ENCODE results near the gene RNF212.

The RNF212 gene

DNA sequence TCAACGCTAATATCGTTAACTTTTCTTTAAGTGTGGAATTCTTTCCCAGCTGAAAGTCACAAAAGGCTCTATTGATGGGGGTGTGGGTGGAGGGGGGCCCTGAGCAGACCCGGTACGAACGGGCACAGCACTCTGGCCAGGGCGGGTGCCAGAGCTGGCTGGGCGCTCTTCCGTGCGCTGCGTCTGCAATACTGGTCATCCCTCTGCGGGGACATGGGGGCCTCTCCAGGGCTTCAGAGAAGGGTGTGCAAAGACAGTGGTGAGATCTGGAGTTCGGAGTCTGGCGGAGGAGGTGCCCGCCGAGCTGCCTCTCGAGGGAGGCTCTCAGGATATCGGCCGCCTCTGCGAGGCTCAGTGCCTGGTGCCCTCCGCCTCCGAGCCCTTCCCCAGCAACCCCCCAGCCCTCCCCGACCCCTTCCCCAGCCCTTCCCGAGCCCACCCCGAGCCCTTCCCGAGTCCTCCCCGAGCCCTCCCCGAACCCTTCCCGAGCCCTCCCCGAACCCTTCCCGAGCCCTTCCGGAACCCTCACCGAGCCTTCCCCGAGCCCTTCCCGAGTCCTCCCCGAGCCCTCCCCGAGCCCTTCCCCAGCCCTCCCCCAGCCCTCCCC is 67.7 kb downstream of the RNF212 start:
- TF ChIP-seq BACH2 (CRISPR knock-in tag; IDR thresholded peaks at IDR 0.05; ENCODE audit: borderline replicate concordance), result no peak
- no peak for TF ChIP-seq RARB (CRISPR knock-in tag; IDR thresholded peaks at IDR 0.05)
- no peak for TF ChIP-seq ZNF70 (CRISPR knock-in tag; IDR thresholded peaks at IDR 0.05)
- TF ChIP-seq, protein P1, sequence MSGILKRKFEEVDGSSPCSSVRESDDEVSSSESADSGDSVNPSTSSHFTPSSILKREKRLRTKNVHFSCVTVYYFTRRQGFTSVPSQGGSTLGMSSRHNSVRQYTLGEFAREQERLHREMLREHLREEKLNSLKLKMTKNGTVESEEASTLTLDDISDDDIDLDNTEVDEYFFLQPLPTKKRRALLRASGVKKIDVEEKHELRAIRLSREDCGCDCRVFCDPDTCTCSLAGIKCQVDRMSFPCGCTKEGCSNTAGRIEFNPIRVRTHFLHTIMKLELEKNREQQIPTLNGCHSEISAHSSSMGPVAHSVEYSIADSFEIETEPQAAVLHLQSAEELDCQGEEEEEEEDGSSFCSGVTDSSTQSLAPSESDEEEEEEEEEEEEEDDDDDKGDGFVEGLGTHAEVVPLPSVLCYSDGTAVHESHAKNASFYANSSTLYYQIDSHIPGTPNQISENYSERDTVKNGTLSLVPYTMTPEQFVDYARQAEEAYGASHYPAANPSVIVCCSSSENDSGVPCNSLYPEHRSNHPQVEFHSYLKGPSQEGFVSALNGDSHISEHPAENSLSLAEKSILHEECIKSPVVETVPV (CRISPR knock-in tag; IDR thresholded peaks at IDR 0.05), result no peak
- no peak for TF ChIP-seq CSDC2 (CRISPR knock-in tag; IDR thresholded peaks at IDR 0.05)
- no peak for TF ChIP-seq GLIS3 (CRISPR knock-in tag; IDR thresholded peaks at IDR 0.05)
- TF ChIP-seq OSR1 (CRISPR knock-in tag; IDR thresholded peaks at IDR 0.05), result no peak
- no peak for TF ChIP-seq ARNTL (CRISPR knock-in tag; IDR thresholded peaks at IDR 0.05; ENCODE audit: borderline replicate concordance, low read depth)
- no peak for TF ChIP-seq ESRRG (CRISPR knock-in tag; IDR thresholded peaks at IDR 0.05)
- TF ChIP-seq PPARA (CRISPR knock-in tag; IDR thresholded peaks at IDR 0.05; ENCODE audit: borderline replicate concordance), result no peak
- no peak for TF ChIP-seq ZNF8 (CRISPR knock-in tag; IDR thresholded peaks at IDR 0.05)
- TF ChIP-seq ZC3H10 (CRISPR knock-in tag; IDR thresholded peaks at IDR 0.05), result no peak
- ATAC-seq, result no peak

DNA sequence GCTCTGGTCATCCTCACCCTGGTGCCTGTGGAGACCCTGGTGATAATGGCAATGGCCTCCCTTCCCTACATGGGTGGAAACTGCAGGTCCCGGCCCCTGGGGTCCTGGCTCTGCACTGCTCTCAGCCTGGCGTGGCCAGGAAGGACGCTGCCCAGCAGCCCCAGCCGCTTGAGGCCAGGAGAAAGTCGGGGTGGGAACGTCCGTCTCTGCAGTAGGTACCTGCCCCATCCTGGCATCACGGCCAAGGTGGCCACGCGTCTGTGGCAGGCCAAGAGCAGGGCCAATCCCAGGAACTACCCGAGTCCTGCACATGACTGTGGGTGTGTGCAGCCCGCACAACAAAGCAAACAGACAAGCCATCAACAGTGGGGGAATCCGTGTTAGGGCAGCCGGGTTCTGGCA is 68.2 kb downstream of the RNF212 start:
- TF ChIP-seq SNAI2 (CRISPR knock-in tag; IDR thresholded peaks at IDR 0.05) (no peak), ZNF70 (CRISPR knock-in tag; IDR thresholded peaks at IDR 0.05) (no peak)
- TF ChIP-seq, protein P2, sequence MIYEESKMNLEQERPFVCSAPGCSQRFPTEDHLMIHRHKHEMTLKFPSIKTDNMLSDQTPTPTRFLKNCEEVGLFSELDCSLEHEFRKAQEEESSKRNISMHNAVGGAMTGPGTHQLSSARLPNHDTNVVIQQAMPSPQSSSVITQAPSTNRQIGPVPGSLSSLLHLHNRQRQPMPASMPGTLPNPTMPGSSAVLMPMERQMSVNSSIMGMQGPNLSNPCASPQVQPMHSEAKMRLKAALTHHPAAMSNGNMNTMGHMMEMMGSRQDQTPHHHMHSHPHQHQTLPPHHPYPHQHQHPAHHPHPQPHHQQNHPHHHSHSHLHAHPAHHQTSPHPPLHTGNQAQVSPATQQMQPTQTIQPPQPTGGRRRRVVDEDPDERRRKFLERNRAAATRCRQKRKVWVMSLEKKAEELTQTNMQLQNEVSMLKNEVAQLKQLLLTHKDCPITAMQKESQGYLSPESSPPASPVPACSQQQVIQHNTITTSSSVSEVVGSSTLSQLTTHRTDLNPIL (CRISPR knock-in tag; IDR thresholded peaks at IDR 0.05; ENCODE audit: low read depth), result no peak
- ATAC-seq, result no peak

DNA sequence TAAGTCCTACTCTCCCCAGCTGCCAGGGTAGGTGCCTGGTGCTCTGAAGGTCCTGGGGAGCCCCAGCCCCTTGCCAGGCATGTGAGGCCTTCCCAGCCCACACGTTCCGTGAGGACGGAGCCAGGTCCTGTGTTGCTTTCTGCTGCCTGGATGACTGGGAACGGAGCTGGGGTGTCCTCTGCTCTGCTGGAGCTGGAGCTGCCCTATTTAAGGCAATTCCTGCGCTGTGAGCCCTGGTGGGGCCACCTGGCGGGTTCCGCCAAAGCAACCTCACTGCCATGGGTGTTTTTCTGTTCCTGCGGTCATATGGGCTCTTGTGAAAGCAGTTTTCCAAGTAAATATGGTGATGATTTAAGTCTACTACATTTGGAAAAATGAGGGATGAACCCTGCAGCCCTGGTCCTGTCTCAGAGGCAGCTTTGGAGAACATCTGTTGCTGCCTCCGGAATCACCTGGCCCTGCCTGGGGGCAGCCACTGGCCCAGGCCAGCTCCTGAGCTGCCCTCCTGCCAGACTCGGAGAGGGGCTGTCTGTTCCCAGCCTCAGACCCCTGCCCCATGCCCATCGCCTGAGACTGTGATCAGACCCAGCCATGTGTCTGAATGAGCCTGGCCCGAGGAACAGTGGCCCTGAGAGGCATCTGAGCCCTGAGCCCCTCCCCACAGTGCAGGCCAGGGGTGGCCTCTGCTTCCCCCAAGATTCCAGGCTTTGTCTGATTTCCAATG is 68.7 kb downstream of the RNF212 start:
- no peak for TF ChIP-seq PPARA (CRISPR knock-in tag; IDR thresholded peaks at IDR 0.05; ENCODE audit: borderline replicate concordance)
- no peak for TF ChIP-seq ZNF70 (CRISPR knock-in tag; IDR thresholded peaks at IDR 0.05)
- no peak for TF ChIP-seq OSR1 (CRISPR knock-in tag; IDR thresholded peaks at IDR 0.05)
- TF ChIP-seq ZFP30 (CRISPR knock-in tag; IDR thresholded peaks at IDR 0.05), result no peak
- TF ChIP-seq ESRRG (CRISPR knock-in tag; IDR thresholded peaks at IDR 0.05), result no peak
- TF ChIP-seq, protein P3, sequence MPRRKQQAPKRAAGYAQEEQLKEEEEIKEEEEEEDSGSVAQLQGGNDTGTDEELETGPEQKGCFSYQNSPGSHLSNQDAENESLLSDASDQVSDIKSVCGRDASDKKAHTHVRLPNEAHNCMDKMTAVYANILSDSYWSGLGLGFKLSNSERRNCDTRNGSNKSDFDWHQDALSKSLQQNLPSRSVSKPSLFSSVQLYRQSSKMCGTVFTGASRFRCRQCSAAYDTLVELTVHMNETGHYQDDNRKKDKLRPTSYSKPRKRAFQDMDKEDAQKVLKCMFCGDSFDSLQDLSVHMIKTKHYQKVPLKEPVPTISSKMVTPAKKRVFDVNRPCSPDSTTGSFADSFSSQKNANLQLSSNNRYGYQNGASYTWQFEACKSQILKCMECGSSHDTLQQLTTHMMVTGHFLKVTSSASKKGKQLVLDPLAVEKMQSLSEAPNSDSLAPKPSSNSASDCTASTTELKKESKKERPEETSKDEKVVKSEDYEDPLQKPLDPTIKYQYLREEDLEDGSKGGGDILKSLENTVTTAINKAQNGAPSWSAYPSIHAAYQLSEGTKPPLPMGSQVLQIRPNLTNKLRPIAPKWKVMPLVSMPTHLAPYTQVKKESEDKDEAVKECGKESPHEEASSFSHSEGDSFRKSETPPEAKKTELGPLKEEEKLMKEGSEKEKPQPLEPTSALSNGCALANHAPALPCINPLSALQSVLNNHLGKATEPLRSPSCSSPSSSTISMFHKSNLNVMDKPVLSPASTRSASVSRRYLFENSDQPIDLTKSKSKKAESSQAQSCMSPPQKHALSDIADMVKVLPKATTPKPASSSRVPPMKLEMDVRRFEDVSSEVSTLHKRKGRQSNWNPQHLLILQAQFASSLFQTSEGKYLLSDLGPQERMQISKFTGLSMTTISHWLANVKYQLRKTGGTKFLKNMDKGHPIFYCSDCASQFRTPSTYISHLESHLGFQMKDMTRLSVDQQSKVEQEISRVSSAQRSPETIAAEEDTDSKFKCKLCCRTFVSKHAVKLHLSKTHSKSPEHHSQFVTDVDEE (CRISPR knock-in tag; IDR thresholded peaks at IDR 0.05), result no peak
- TF ChIP-seq ZC3H10 (CRISPR knock-in tag; IDR thresholded peaks at IDR 0.05), result no peak
- TF ChIP-seq RARB (CRISPR knock-in tag; IDR thresholded peaks at IDR 0.05), result no peak
- no peak for TF ChIP-seq ZNF565 (CRISPR knock-in tag; conservative IDR thresholded peaks at IDR 0.05; ENCODE audit: low read depth)
- TF ChIP-seq SNAI2 (CRISPR knock-in tag; IDR thresholded peaks at IDR 0.05), result no peak
- TF ChIP-seq CSDC2 (CRISPR knock-in tag; IDR thresholded peaks at IDR 0.05), result no peak
- TF ChIP-seq ZNF8 (CRISPR knock-in tag; IDR thresholded peaks at IDR 0.05), result no peak
- TF ChIP-seq ISL1 (CRISPR knock-in tag; IDR thresholded peaks at IDR 0.05), result no peak
- TF ChIP-seq ZFP3 (CRISPR knock-in tag; IDR thresholded peaks at IDR 0.05), result no peak
- TF ChIP-seq, protein P2 (CRISPR knock-in tag; IDR thresholded peaks at IDR 0.05; ENCODE audit: low read depth), result no peak
- TF ChIP-seq, protein P4, sequence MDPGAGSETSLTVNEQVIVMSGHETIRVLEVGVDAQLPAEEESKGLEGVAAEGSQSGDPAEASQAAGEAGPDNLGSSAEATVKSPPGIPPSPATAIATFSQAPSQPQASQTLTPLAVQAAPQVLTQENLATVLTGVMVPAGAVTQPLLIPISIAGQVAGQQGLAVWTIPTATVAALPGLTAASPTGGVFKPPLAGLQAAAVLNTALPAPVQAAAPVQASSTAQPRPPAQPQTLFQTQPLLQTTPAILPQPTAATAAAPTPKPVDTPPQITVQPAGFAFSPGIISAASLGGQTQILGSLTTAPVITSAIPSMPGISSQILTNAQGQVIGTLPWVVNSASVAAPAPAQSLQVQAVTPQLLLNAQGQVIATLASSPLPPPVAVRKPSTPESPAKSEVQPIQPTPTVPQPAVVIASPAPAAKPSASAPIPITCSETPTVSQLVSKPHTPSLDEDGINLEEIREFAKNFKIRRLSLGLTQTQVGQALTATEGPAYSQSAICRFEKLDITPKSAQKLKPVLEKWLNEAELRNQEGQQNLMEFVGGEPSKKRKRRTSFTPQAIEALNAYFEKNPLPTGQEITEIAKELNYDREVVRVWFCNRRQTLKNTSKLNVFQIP (CRISPR knock-in tag; IDR thresholded peaks at IDR 0.05; ENCODE audit: borderline replicate concordance, low read depth), result no peak
- TF ChIP-seq, protein P5, sequence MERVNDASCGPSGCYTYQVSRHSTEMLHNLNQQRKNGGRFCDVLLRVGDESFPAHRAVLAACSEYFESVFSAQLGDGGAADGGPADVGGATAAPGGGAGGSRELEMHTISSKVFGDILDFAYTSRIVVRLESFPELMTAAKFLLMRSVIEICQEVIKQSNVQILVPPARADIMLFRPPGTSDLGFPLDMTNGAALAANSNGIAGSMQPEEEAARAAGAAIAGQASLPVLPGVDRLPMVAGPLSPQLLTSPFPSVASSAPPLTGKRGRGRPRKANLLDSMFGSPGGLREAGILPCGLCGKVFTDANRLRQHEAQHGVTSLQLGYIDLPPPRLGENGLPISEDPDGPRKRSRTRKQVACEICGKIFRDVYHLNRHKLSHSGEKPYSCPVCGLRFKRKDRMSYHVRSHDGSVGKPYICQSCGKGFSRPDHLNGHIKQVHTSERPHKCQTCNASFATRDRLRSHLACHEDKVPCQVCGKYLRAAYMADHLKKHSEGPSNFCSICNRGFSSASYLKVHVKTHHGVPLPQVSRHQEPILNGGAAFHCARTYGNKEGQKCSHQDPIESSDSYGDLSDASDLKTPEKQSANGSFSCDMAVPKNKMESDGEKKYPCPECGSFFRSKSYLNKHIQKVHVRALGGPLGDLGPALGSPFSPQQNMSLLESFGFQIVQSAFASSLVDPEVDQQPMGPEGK (CRISPR knock-in tag; IDR thresholded peaks at IDR 0.05; ENCODE audit: borderline replicate concordance), result no peak
- TF ChIP-seq, protein P1 (CRISPR knock-in tag; IDR thresholded peaks at IDR 0.05), result no peak
- no peak for TF ChIP-seq GLIS3 (CRISPR knock-in tag; IDR thresholded peaks at IDR 0.05)
- ATAC-seq, result no peak
